Motor neuron (in vitro differentiated cells): ENCODE measurements around the gene KCNH4. TPM values are rescaled to one million over a fixed set of nuclear protein-coding genes. Genes with fewer than 3 reads are reported as not detected.

Source experiments
- ATAC-seq, 8 experiments: fragments of 200-7000 bp; cut with Tn5 transposase; replicated peaks in 6 of 8; 2 replicates each; pipeline ENCODE4 v1.8.0; 2021; ENCODE audit warnings: mild to moderate bottlenecking in 8 of 8, moderate library complexity in 8 of 8
- H3K27ac ChIP-seq, 2 donors: fragments of 250-450 bp; sonication (Bioruptor Pico); 2 replicates each; pipeline ENCODE4 v1.9.0; 2021; ENCODE audit warnings: antibody characterized with exemption in 2 of 2, mild to moderate bottlenecking in 2 of 2, moderate library complexity in 1 of 2
- H3K4me1 ChIP-seq, 2 donors: fragments of 250-450 bp; sonication (Bioruptor Pico); replicated peaks in 1 of 2; 2 replicates each; pipeline ENCODE4 v1.6.1; 2021; ENCODE audit warnings: antibody characterized with exemption in 2 of 2, mild to moderate bottlenecking in 2 of 2, moderate library complexity in 1 of 2
- H3K4me3 ChIP-seq, 5 donors: fragments of 250-450 bp; sonication (Bioruptor Pico); 2 replicates each; pipeline ENCODE4 v1.9.0; 2021; ENCODE audit warnings: antibody characterized with exemption in 5 of 5, mild to moderate bottlenecking in 5 of 5, moderate library complexity in 4 of 5
- WGBS, 10 experiments: fragments of 450-650 bp; shearing (Covaris generic); methylation state at CpG; one replicate each; pipeline ENCODE4 v1.0.0; 2022; 5-methylcytosine and 5-hydroxymethylcytosine counted together
- in situ Hi-C, 9 experiments: fragments of 400-800 bp; cut with MboI; loops; one replicate each; pipeline ENCODE4 v1.15.0; 2021; ENCODE audit warnings: low sequenced_read_pairs in 9 of 9, low pct_unique_long_range_greater_than_20kb in 2 of 9; ENCODE audit not compliant: unreplicated experiment in 9 of 9
- total RNA-seq, 8 experiments: library from RNA; unstranded; fragments of 300-600 nt; gene quantifications; 2 replicates each; pipeline versions ENCODE4 v1.2.3 to v1.2.4, GENCODE V29; 2022

Gene KCNH4
- total RNA-seq, 8 experiments from 2014 or later: 0.13 to 0.33 (median 0.20) TPM

DNA sequence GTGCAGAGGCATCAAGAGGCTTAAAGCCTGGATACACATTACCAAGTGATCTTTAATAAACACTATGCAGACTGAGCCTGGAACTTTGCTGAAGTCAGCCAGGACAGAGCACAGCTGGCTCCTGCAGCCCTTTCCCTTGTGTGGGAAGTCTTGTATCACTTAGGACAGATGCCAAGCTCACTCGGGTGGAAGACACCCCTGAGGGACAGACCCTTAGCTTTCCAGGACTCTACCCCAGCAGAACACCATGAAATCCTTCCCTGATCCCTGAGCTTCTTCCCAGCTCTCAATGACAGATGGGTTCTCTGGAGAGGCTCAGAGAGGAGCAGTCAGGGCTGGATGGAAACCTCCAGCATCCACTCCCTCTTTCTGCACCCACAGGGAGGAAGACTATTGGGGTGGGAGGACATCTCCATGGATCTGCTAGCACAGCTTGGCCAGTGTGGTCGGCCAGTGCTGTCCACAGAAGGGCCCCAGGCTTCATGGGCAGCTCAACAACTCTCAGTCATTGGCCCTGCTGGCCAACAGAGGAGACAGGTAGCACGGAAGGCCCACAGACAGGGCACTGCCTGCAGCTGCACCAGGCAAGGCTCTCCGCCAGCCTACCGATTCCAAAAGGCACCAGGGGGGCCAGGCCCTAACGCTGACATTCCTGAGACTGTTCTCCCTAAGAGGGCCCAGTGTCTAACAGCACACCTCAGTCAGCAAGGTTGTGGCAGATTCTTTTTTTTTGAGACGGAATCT lies 42.0 kb downstream of the KCNH4 start:
- 40 to 100% (median 74%) methylated on average over 1 to 4 of the region's 7 CpGs; no CpG with 5 or more reads in 4 of the 10 experiments for WGBS, 10 experiments
- Histone ChIP-seq H3K4me3 (no peak overlapping the region), H3K4me1 (peaks cover 17 to 19% of the 10 kb centered on the region in 2 donors), H3K27ac (no peak overlapping the region)
- ATAC-seq: peak in 1 of 8 experiments; percentile 5
- in situ Hi-C loops: no loop called here

DNA sequence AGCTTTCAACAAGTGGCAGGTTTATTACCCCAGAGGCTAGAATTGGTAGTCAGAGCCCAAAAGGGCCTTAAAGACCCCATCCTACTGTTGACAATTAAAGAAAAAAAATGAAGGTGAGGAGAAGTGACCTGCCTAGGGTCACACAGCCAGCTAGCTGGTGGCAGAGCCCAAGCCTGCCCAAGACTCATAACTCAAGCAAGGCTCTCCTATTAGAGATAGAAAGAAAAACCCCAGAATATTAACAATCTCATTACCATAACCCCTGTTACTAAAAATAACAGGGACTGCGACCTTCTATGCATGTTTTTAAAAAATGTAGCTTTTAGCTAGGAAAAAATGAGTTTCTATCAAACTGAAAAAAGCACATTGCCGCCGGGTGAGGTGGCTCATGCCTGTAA lies 44.3 kb downstream of the KCNH4 start:
- Histone ChIP-seq H3K27ac (no peak overlapping the region), H3K4me1 (peaks cover under 1 to 7% of the 10 kb centered on the region in 2 donors), H3K4me3 (no peak overlapping the region)
- in situ Hi-C loops: no loop called here
- 50 to 100% (median 89%) methylated on average over 1 to 3 of the region's 3 CpGs; no CpG with 5 or more reads in 3 of the 10 experiments for WGBS, 10 experiments
- no peak for ATAC-seq

DNA sequence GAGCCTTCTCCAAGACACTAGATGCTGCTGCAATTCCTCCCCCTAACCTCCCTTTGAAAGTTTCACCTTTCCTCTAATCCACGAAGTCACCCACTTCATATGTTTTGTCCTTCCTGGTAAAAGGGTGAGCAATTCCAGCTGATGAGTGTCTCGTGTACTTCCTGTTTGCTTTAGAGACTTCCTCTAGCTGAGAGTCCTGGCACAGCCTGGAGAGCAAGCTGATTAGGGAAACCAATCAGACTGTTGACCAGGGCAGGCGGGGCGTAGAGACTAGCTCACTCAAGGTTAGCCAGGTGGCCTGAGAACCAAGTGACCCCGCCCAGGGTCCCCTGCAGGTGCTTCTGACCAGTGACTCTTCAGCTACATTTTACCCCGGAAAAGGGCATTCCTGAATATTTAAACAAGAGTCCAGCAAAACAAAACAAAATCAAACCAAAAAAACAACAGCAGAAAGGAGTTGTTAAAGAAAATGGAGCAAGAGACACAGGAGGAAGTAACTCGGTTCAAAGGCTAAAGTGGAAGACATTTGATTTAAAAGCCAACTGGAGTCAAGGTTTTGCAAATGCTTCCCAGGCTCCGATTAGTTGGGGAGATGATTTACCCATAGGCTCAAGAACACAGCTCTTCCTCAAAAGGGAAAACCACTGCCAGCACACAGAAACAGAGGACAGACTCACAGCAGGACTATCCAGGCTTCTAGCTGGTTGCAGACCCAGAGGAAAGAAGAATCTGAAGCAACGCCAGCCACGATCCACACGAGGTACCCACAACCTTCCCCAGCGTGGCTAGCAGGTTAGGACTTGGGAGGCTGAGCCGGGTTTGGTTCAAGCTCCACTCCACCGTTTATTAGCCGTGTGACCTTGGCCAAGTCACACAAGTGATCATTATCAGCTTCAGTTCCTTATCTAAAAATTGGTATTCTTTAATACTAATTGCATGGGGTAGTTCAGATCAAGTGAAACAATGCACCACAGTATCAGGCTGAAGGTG lies 45.0 kb downstream of the KCNH4 start:
- WGBS, 10 experiments: 56 to 94% (median 83%) methylated on average over 1 to 12 of the region's 15 CpGs; no CpG with 5 or more reads in 1 of the 10 experiments
- ATAC-seq: no peak
- H3K4me1 ChIP-seq: peaks cover 0 to 3% of the 10 kb centered on the region in 2 donors
- in situ Hi-C loops: no loop called here
- no peak overlapping the region for H3K4me3 ChIP-seq
- no peak overlapping the region for H3K27ac ChIP-seq

DNA sequence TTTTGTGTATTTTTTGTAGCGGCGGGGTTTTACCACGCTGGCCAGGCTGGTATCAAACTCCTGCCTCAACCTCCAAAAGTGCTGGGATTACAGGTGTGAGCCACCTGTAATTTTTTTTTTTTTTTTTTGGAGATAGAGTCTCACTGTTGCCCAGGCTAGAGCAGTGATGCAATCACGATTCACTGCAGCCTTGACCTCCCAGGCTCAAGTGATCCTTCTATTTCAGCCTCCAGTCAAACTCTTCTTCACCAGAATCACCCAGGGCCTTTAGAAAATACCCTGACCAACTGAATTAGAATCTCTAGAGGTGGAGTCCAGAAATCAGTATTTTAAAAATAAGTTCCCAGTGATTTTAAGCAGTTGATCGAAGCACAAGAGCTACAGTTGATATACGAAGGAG lies 45.8 kb downstream of the KCNH4 start:
- WGBS, 10 experiments: 89 to 100% (median 100%) methylated on average over 2 to 5 of the region's 6 CpGs; no CpG with 5 or more reads in 2 of the 10 experiments
- H3K27ac ChIP-seq: no peak overlapping the region
- ATAC-seq: no peak

DNA sequence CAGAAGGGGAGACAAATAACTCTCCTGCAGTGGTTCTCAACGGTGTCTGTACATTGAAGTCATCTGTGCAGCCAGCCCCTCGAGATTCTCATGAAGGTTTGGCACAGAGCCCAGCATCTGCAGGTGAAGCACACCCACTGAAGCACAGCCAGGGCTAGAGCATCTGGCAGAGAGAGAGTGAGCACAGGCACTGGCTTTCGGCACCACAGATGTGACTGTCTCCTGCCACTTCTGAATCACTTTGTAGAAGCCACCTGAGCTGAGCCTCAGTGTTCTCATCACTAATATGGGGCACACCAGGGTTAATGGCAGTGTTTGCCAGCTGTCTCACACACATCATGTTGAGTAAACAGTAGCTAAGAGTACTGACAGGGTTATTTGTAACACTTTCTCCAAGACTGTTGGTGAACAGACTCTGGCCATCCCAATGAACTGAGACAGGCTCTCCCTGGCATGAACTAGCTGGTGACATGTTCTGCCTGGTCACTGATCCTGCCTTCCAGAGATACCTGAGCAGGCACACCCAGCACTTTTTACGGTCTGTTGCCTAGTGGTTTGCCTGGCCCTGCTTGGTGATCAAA lies 47.4 kb downstream of the KCNH4 start:
- Histone ChIP-seq H3K27ac (no peak overlapping the region), H3K4me3 (no peak overlapping the region), H3K4me1 (no peaks in the 10 kb centered on the region)
- peak in 3 of 8 experiments; percentile 12 to 26 (median 14) for ATAC-seq
- in situ Hi-C loops: no loop called here
- WGBS, 10 experiments: 56 to 100% (median 80%) methylated on average over 1 to 3 of the region's 4 CpGs; no CpG with 5 or more reads in 4 of the 10 experiments

More for the DNA sequence above, 45.8 kb downstream of the KCNH4 start:
- H3K4me3 ChIP-seq: no peak overlapping the region
- peaks cover 0 to 3% of the 10 kb centered on the region in 2 donors for H3K4me1 ChIP-seq
- in situ Hi-C loops: no loop called here

DNA sequence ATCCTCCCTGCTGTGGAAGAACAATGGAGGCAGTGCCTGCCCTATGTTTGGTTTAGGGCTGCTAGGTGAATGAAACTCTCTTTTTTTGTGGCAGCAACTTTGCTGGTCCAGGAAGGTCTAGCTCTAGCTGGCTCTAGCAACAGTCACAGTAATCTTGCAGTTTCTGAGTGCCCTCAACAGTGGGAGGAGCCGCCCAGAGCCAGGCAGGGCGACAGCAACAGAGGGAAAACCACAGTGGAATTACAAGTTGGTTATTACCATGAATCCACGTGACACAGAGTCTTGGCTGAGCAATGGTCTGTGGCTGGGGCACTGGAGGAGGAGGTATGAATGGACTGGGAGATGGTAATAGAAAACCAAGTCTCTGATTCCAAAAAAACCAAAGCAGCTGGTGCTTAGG lies 48.0 kb downstream of the KCNH4 start:
- H3K27ac ChIP-seq: no peak overlapping the region
- H3K4me3 ChIP-seq: no peak overlapping the region
- peak; percentile 69 to 99 (median 82) for ATAC-seq
- H3K4me1 ChIP-seq: no peaks in the 10 kb centered on the region
- in situ Hi-C loops: no loop called here
- 0 to 88% (median 80%) methylated on average over 1 to 3 of the region's 3 CpGs; no CpG with 5 or more reads in 3 of the 10 experiments for WGBS, 10 experiments

DNA sequence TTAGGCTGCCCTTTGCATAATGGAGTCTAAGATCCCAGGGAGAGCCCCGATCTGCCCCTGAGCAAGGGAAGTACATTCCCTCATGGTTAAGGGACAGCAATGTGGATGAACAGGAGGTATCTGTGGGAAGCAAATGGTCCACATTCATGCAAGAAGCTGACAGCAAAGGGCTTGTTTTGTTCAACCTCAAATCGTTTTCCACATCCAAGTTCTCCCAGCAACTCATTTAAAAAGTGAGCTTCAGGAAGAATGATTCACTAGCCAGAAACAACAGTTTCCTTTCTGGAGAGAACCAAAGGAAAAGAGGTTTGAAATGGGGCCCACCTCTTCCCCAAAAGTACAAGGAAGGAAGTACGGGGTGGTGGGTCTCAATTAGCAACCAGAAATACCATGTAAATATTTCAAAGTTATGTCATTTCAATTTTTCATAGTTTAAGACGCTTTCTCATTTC lies 48.9 kb downstream of the KCNH4 start:
- H3K4me1 ChIP-seq: no peaks in the 10 kb centered on the region
- H3K27ac ChIP-seq: no peak overlapping the region
- in situ Hi-C loops: no loop called here
- peak in 1 of 8 experiments; percentile 28 for ATAC-seq
- WGBS, 10 experiments: 47 to 100% (median 63%) methylated on average over 1 to 4 of the region's 4 CpGs; no CpG with 5 or more reads in 2 of the 10 experiments
- H3K4me3 ChIP-seq: no peak overlapping the region

DNA sequence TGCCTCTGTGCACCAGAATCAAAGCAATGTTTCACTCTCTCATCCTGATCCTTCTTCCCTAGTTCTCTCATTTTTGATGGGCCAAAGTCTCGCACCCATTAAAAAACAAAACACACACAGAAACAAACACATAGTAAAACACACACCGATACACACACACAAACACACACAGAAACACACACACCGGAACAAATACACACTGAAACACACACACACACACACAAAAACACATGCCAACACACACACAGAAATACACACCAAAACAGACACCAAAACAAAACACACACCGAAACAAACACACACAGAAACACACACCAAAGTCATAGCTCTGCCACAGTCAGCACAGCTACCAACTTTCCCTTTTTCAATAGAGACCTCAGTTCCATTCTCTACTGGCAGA lies 49.7 kb downstream of the KCNH4 start:
- no peak overlapping the region for H3K4me3 ChIP-seq
- ATAC-seq: no peak
- WGBS, 10 experiments: 94 to 100% (median 100%) methylated on average over 1 to 4 of the region's 4 CpGs; no CpG with 5 or more reads in 2 of the 10 experiments
- H3K4me1 ChIP-seq: no peaks in the 10 kb centered on the region
- no peak overlapping the region for H3K27ac ChIP-seq
- in situ Hi-C loops: no loop called here

DNA sequence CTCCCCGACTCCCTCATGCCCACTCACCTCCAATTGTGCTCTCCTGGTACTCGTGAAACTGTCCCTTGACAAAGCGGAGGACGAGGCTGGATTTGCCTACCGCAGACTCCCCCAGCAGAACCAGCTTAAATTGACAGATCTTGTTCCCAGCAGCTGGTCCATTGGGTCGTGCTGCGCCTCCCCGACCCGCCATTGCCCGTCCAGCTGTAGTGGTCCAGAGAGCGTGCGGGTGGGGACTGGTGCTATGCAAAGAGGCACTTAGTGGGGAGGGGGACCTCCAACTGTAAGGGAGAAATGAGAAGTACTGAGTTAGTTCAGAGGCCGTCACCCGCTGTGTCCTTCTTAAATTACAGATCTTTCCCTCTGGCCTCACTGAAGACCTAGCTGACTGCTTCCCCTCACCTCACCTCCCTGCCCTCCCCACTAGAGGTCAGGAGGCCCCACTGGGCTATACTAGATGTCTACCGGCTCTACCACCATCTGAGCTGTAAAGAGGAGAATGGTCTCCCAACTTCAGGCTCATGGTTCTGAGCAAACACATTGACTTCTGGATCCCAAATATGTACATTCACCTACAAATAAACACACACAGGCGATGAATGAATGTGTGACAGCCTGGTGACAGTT lies 50.5 kb downstream of the KCNH4 start:
- in situ Hi-C loops: no loop called here
- no peak for ATAC-seq
- H3K27ac ChIP-seq: no peak overlapping the region
- no peaks in the 10 kb centered on the region for H3K4me1 ChIP-seq
- no peak overlapping the region for H3K4me3 ChIP-seq
- 0 to 96% (median 88%) methylated on average over 1 to 9 of the region's 16 CpGs; no CpG with 5 or more reads in 3 of the 10 experiments for WGBS, 10 experiments

DNA sequence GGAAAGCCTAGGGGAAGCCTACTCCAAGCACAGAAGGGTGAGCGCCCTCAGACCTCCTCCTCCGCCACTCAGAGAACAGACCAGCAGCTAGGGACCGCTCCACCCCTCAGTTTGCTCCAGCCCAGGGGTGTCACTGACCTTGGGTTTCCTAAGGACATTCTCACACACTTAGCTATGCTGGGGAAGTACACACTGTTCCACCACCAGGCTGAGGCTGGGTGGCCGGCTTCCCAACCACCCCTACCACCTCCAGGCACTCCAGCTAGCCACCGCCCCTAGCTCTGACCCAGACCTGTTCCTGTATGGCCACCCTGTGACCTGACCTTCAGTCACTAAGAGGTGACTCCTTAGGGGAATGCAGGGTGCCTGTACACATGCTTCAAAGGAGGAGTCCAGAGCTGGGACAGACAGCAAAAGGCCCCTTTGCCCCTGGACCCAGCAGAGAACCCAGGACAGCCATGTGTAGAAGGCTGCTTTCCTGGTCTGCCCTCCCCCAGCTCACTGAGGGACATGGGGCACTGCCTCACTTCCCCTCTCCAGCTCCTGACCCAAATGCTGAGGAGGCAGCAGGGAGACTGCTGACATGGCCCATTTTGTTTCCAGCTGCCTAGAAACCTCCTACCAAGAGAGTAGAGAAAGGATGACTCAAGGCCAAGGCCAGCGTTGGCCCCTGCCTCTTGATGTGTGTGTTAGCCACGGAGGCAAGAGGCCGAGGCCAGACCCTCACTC lies 51.7 kb downstream of the KCNH4 start:
- in situ Hi-C loops: no loop called here
- Histone ChIP-seq H3K4me3 (no peak overlapping the region), H3K4me1 (no peaks in the 10 kb centered on the region), H3K27ac (no peak overlapping the region)
- no peak for ATAC-seq
- 93 to 100% (median 100%) methylated on average over 1 to 3 of the region's 8 CpGs; no CpG with 5 or more reads in 4 of the 10 experiments for WGBS, 10 experiments

DNA sequence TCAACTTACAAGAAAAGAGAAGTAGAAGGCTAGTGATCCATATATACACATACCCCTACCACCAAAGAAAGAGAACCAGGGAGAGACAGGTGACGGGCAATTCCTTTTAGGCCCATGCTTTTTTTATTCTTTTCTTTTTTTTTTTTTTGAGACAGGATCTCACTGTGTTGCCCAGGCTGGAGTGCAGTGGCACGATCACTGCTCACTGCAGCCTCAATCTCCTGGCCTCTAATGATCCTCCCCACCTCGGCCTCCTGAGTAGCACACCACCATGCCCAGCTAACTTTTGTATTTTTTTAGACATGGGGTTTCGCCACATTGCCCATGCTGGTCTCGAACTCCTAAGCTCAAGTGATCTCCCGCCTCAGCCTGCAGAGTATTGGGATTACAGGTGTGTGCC lies 53.5 kb downstream of the KCNH4 start:
- ATAC-seq: no peak
- in situ Hi-C loops: no loop called here
- Histone ChIP-seq H3K27ac (no peak overlapping the region), H3K4me3 (no peak overlapping the region), H3K4me1 (peaks cover 0 to 4% of the 10 kb centered on the region in 2 donors)
- 0 to 100% (median 100%) methylated on average over 1 to 5 of the region's 6 CpGs for WGBS, 10 experiments

DNA sequence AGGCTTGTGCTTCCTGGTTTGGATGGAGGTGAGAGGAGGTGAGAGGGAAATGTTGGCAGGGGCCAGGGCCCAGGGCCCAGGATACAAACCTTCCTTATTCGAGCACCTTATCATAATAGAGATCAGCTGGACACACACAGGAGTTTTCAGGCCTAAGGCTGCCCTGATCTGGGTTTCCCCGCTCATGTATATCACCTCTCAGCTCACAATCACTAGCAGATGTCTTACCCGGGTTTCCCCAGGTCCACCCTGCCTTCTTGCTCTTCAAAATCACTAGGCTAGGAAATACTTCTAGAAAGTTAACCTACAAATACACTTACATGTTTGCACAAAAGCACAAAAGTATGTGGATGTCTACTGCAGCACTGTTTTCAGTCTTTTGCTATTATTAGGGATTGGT lies 54.1 kb downstream of the KCNH4 start:
- WGBS, 10 experiments: 20 to 100% (median 73%) methylated on average over 1 to 3 of the region's 3 CpGs; no CpG with 5 or more reads in 2 of the 10 experiments
- in situ Hi-C loops: no loop called here
- no peak for ATAC-seq
- Histone ChIP-seq H3K27ac (no peak overlapping the region), H3K4me3 (no peak overlapping the region), H3K4me1 (peaks cover 0 to 6% of the 10 kb centered on the region in 2 donors)
